HG03565 (cell line): ENCODE data around the gene CD163.
"Not testable (repeated sequence)": the region's sequence is repeated elsewhere in the genome, so short reads cannot be mapped to it uniquely, and the experiment has no call there.

ENCODE experiments used
- ATAC-seq: cut with Tn5 transposase; IDR thresholded peaks from one replicate; pipeline ENCODE4 v1.9.1; 2021; ENCODE audit warnings: mild to moderate bottlenecking, moderate library complexity; ENCODE audit not compliant: unreplicated experiment

Gene CD163

DNA sequence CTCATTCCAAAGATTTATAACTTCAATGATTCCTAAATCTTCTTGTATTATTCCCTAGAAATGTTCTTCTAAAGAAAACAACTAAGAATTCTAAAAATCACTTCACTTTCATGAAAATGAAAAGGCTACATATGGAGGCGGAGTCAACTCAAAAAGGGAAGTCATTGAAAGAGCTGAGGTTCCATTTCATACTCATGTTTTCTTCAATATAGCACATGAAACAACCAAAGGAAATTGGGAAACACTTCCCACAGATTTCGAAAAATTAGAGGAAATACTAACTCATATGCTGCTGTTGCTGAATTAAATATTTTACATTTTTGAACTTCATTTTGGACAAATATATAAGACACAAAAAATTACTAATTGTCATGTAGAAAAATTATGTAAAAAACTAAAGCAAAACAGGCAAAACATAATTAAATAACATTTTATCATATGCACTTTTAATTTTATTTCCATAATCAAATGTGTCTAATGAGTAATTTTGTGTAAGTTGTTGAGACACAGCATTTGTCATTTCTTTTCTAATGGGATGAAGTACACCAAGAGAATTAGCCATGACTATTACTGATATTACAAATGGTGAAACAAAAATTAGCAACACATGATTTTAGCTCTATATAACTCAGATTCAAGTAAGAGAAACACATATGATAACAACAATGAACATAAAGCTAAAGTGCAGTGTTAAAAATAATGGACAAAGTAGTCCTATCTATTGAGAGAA, at the start of gene CD163:
Gene CD163, minus strand, starts transcription at position 92 of the 730 bp plus-strand sequence. Its CDS starts 87 bp downstream, at position 5.
- no peak for ATAC-seq

GRCh38 chr12:7542813-7543212, 39.2 kb upstream of the CD163 start:
- no peak for ATAC-seq

- no peak for ATAC-seq
These were observed 38.5 kb upstream of the CD163 start for GRCh38 chr12:7542046-7542445.

DNA sequence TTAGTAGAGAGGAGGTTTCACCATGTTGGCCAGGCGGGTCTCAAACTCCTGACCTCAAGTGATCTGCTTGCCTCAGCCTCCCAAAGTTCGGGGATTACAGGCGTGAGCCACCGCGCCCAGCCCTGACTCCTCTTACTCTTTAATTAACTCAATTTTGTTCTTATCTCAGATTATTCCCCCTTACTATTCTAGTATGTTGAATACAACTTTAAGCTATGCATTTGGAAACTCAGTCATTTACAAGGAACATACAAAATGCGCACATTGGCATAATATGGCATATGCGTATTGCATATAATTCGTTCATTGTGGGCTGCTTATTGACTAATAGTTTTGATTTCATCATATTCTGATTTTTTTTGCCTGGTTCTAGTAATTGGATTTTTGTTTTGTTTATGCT, 10.8 kb upstream of the CD163 start:
- ATAC-seq, result no peak

- ATAC-seq, result no peak
These were observed 9.0 kb upstream of the CD163 start for GRCh38 chr12:7512553-7512952.

GRCh38 chr12:7509793-7510470, 6.4 kb upstream of the CD163 start:
- not testable (repeated sequence) for ATAC-seq

GRCh38 chr12:7502612-7503011, 965 bp downstream of the CD163 start:
- no peak for ATAC-seq

DNA sequence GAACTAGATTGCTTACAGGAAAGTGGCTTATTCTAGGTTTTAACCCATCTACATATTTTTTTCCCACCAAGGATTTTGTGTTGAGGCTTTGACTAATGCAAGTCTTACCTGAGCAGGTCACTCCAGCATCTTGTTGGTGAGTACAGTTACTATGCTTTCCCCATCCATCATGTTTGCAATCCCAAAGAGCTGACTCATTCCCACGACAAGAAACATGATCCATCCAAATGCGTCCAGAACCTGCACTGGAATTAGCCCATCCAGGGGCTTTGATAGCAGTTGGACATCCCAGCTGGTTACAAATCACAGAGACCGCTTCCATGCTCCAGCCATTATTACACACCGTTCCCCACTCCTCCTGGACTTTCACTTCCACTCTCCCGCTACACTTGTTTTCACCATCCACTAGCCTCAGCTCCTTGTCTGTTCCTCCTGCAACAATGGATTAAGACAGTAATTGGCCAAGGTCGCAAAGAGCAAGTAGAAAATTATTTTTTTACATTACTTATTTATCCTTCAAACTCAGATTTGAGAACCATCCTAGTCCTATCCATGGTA, 2.5 kb downstream of the CD163 start:
- ATAC-seq, result no peak

DNA sequence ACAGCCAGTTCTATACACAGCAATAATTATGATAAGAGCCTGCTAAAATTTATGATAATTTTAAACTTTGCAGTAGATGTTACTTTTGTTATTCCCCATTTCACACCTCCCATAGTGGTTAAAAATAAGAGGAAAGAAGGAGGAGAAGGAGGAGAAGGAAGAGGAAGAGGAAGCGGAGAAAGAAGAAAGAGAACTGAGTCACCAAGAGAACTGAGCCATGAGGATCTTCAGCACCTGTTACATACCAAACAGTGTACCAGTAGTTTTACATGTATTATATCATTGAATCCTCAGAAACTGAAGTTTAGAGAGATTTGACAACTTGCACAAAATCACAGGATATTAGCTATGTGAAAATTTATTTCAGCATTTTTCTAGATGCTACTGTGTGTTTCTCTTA, 3.9 kb downstream of the CD163 start:
- no peak for ATAC-seq

DNA sequence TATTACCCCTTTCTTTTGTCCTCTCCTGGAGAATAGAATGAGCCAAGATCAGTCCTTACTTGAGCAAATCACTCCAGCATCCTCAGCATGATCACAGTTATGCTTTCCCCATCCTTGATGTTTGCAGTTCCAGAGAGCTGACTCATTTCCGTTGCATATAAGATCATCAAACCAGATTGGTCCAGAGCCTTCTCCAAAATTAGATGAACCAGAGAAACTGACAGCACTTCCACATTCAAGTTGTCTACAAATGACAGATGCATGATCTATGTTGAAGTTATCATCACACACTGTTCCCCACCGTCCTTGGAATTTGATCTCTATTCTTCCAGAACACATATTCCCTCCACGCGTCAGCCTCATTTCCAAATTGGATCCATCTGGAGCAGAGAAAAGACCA, 4.8 kb downstream of the CD163 start:
- no peak for ATAC-seq

DNA sequence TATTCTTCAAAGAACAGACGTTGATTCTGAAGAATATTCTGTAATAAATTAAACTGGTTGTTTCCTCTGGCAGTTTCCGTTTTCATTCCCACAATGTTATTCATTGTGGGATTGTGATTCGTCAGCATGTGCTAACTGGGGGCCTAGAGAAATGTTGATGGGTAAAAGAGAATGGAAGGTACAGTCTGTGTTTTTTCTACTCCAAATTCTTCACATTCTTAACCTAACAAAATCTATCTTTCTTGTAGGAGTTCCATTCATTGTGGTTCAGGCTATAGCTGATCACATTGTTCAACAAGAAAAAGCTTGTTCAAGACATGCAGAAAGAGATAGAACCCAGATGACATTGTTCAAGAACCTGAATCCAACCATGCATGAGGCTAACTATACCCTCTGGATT, 5.9 kb downstream of the CD163 start:
- no peak for ATAC-seq

DNA sequence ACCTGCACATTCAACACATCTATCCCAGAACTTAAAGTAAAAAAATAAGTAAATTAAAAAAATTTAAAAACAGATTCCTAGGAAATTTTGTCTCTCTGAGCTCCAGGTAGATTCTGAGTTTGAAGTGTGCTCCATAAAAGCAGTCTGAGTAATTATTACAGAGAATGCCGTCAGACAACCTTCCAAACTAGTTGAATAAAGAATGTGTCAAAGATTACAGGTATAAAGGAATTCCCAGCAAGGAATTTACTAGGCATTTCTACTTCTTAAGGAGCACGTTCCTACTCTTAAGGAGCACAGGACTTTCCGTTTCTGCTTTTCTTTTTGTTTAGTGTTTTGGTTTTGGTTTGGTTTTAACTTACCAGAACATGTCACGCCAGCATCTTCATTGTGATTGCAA, 7.1 kb downstream of the CD163 start:
- no peak for ATAC-seq

- ATAC-seq, result no peak
These were observed 8.4 kb downstream of the CD163 start for GRCh38 chr12:7495136-7495535.

- ATAC-seq, result no peak
These were observed 10.6 kb downstream of the CD163 start for GRCh38 chr12:7493006-7493405.

- no peak for ATAC-seq
These were observed 17.1 kb downstream of the CD163 start for GRCh38 chr12:7486512-7486911.

DNA sequence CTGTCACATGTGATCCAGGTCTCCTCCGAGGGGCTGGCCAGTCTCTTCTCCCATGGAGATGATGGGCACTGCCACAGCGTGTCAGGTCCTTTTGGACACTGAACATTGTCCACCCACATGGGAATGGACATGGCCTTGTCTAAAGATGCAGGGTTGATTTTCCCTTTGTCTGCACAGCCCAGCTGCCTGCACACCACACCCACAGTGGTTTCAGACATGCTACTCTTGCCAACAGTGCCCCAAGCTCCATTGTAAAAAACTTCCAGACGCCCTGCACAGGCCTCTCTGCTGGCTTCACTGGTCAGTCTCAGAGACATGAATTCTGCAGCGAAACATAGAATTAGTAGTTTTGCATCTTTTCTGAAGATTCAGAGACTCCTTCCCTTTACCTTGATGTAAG, 18.5 kb downstream of the CD163 start:
- ATAC-seq, result no peak

DNA sequence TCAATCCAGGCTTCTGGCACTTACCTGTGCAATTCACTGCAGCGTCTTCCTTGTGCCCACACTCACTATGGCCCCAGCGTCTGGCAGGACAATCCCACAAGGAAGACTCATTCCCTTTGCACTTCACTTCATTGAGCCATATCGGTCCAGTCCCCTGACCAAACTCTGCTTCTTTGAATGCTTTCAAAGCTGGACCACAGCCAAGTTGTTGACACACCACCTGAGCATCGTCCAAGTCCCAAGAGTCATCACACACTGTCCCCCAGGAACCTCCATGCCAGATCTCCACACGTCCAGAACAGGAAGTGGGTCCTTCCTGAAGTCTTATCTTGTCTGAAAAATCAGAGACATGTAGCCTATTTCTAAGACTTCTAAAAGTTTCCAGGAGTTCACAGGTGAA, 20.2 kb downstream of the CD163 start:
- ATAC-seq, result no peak

DNA sequence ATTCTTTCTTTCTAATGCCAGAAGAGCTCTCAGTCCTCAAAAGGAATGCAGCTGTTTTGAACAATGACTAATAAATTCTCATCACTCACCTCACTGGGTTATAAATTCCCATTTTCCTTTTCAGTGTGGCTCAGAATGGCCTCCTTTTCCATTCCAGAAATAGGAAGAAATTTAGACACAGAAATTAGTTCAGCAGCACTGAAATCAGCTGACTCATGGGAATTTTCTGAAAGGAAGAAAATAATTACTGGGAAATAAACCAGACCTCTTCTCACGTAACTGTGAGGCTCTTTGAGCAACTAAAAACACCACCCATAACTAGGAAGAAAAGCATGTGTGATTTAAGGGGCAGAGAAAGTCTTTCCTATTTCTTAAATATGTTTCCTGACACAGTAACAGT, 23.8 kb downstream of the CD163 start:
- no peak for ATAC-seq

- no peak for ATAC-seq
These were observed 31.5 kb downstream of the CD163 start for GRCh38 chr12:7472060-7472459.

DNA sequence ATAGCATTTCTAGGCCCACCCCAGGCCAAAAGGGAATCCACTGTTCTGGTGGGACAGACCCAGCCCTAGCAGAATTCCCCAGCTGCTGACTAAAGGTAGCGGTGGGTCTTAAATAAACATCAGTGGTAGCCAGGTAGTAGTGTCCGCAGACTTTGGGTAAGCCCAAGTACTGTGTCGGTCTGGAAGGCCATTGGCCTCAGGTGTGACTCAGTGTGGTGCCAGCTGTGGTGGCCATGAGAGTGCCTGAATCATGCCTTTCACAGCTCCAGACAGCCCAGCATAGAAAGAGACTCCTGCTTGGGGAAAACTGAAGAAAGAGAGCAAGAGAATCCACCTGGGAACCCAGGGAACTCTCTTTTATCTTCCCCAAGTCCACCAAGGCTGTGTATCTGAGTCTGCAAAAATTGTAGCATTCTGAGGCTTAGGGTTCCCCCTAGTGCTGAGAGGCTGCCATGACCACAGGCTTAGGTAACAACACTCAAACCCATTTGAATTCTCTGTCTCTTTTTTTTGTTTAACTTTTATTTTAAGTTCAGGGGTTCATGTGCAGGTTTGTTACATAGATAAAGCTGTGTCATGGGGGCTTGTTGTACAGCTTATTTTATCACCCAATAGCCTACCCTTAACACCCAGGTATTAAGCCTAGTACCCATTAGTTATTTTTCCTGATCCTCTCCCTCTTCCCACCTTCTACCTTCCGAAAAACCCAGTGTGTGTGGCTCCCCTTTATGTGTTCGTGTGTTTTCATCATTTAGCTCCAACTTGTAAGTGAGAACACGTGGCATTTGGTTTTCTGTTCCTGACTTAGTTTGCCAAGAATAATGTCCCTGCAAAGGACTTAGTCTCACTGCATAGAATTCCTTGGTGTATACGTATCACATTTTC, 43.0 kb downstream of the CD163 start:
- no peak for ATAC-seq

- no peak for ATAC-seq
These were observed 43.6 kb downstream of the CD163 start for GRCh38 chr12:7459973-7460372.
